Ovary (tissue), 9 donors: ENCODE results near the gene TMEM18. TPM values are rescaled to one million over a fixed set of nuclear protein-coding genes. Genes with fewer than 3 reads are reported as not detected.

ENCODE experiments used
- DNase-seq, 5 donors: peaks; one replicate each; pipeline ENCODE4 v3.0.0-alpha.2; 2019 to 2020
- H3K27ac ChIP-seq, 2 donors: fragments of 200-600 bp; one replicate each; pipeline versions ENCODE4 v1.5.1 to v1.8.0; 2019 to 2022
- H3K27me3 ChIP-seq: fragments of 200-600 bp; one replicate; pipeline ENCODE4 v1.8.0; 2022
- H3K36me3 ChIP-seq: fragments of 200-600 bp; sonication (generic); one replicate; pipeline ENCODE4 v1.5.1; 2019
- H3K4me1 ChIP-seq: one replicate; pipeline ENCODE4 v1.8.1; 2013; ENCODE audit warnings: mild to moderate bottlenecking, moderate library complexity; ENCODE audit not compliant: insufficient read depth
- H3K4me3 ChIP-seq: fragments of 200-600 bp; sonication (generic); one replicate; pipeline ENCODE4 v1.5.1; 2017
- H3K9me3 ChIP-seq, 2 donors: fragments of 200-600 bp in 1 of 2; sonication (generic) in 1 of 2; one replicate each; pipeline versions ENCODE4 v1.5.1 to v1.8.1; 2013 to 2019; ENCODE audit warnings: mild to moderate bottlenecking in 1 of 2, moderate library complexity in 1 of 2
- CTCF ChIP-seq, 3 donors: fragments of 450-650 bp in 2 of 3; fragments of 200-600 bp in 1 of 3; IDR thresholded peaks; one replicate each; pipeline versions ENCODE4 v1.5.1 to v1.8.0; 2016 to 2022; ENCODE audit warnings: antibody characterized with exemption in 3 of 3, mild to moderate bottlenecking in 1 of 3
- EP300 ChIP-seq: sonication (generic); formaldehyde crosslinking; IDR thresholded peaks from one replicate; pipeline ENCODE4 v1.6.1; 2017; ENCODE audit warnings: antibody characterized with exemption
- POLR2A ChIP-seq: fragments of 450-650 bp; IDR thresholded peaks from one replicate; pipeline ENCODE4 v1.6.1; 2017; ENCODE audit warnings: antibody characterized with exemption, mild to moderate bottlenecking, moderate library complexity
- WGBS, 3 donors: extraction: QIAGEN DNeasy Blood & Tissue Kit in 1 of 3; methylation state at CpG; one replicate each; pipeline versions ENCODE4 v1.1.5 to v1.1.7; 2013 to 2017; 5-methylcytosine and 5-hydroxymethylcytosine counted together
- intact Hi-C, 4 donors: fragments of 100-400 bp; cut with DNase I; formaldehyde crosslinking; loops; one replicate each; pipeline versions ENCODE4 v1.11.0 to v1.15.1; 2022 to 2023
- polyA plus RNA-seq, 2 donors: library from polyadenylated mRNA; stranded (reverse); fragments of 200-250 nt in 1 of 2; fragments of 350-450 nt in 1 of 2; fragmentation: Illumina TruSeq in 1 of 2; extraction: RNeasy Lipid Tissue Mini Kit (QIAGEN cat#74804) in 1 of 2; gene quantifications; one replicate each; pipeline ENCODE4 v1.2.3, GENCODE V29; 2013 to 2014
- total RNA-seq, 7 donors: library from RNA; depleted of rRNA in 2 of 7; stranded (reverse); fragments of >200 nt in 2 of 7; fragmentation: NEBNext Ultra II Directional in 3 of 7; extraction: Animal tissue kit (Norgen Biotek cat#: 25700) in 3 of 7; gene quantifications; one replicate each; pipeline versions ENCODE4 v1.1.0 to v1.2.4, GENCODE V29; 2016 to 2023
- donor health status: DM: no; HTN: no; CAD: no; lungs with moderate emphysema.
- donor health status: DM: no; HTN: no; CAD: no.
- donor health status: Bipolar disorder and iron deficiency.
- donor health status: DM: yes; HTN: yes; CAD: no.
- donor health status: DM: no; HTN: no; CAD: no.
- donor health status: DM: yes; HTN: yes; CAD: no.

The TMEM18 gene
- total and polyA plus RNA-seq, 9 donors, result 27.5 to 48.5 (median 40.4) TPM

- 42 to 68% (median 42%) methylated on average over 2 of the region's 2 CpGs for WGBS, 3 donors
- Histone ChIP-seq H3K9me3 (no peaks in the 10 kb centered on the region), H3K27ac (no peak overlapping the region), H3K27me3 (no peaks in the 10 kb centered on the region), H3K4me1 (no peaks in the 10 kb centered on the region), H3K36me3 (no peaks in the 10 kb centered on the region), H3K4me3 (no peak overlapping the region)
- TF ChIP-seq POLR2A (no peak), CTCF (IDR thresholded peaks at IDR 0.05) (no peak), EP300 (no peak)
- DNase-seq, result no peak
- intact Hi-C loops, result loop anchor here in 1 of 4 donors (10.0 kb wide), 1 partner anchor 385 kb away; no protein-coding TSS in a partner anchor
Observed at GRCh38 chr2:629961-630360, 47.2 kb downstream of the TMEM18 start.

GRCh38 chr2:628651-629050 lies 48.6 kb downstream of the TMEM18 start:
- 78 to 83% (median 81%) methylated on average over 17 of the region's 17 CpGs for WGBS, 3 donors
- Histone ChIP-seq H3K36me3 (no peaks in the 10 kb centered on the region), H3K9me3 (no peaks in the 10 kb centered on the region), H3K4me1 (no peaks in the 10 kb centered on the region), H3K4me3 (no peak overlapping the region), H3K27ac (no peak overlapping the region), H3K27me3 (no peaks in the 10 kb centered on the region)
- intact Hi-C loops, result no loop called here
- no peak for TF ChIP-seq EP300
- no peak for TF ChIP-seq CTCF (IDR thresholded peaks at IDR 0.05)
- TF ChIP-seq POLR2A, result no peak
- DNase-seq, result no peak

GRCh38 chr2:627926-628560 lies 49.2 kb downstream of the TMEM18 start:
- WGBS, 3 donors, result 87 to 94% (median 89%) methylated on average over 13 of the region's 13 CpGs
- DNase-seq, result no peak
- no peak overlapping the region for H3K27ac ChIP-seq
- intact Hi-C loops, result no loop called here
- no peaks in the 10 kb centered on the region for H3K36me3 ChIP-seq
- no peak overlapping the region for H3K4me3 ChIP-seq
- TF ChIP-seq CTCF (IDR thresholded peaks at IDR 0.05) (no peak), POLR2A (no peak), EP300 (no peak)
- no peaks in the 10 kb centered on the region for H3K9me3 ChIP-seq
- no peaks in the 10 kb centered on the region for H3K4me1 ChIP-seq
- H3K27me3 ChIP-seq, result no peaks in the 10 kb centered on the region

- no peak overlapping the region for H3K4me3 ChIP-seq
- no peaks in the 10 kb centered on the region for H3K9me3 ChIP-seq
- no peaks in the 10 kb centered on the region for H3K36me3 ChIP-seq
- TF ChIP-seq POLR2A, result no peak
- no peaks in the 10 kb centered on the region for H3K4me1 ChIP-seq
- no peak overlapping the region for H3K27ac ChIP-seq
- H3K27me3 ChIP-seq, result no peaks in the 10 kb centered on the region
- WGBS, 3 donors, result 92 to 96% (median 92%) methylated on average over 9 of the region's 9 CpGs
- no peak for DNase-seq
- intact Hi-C loops, result no loop called here
Observed at GRCh38 chr2:627340-627709, 49.9 kb downstream of the TMEM18 start.

GRCh38 chr2:626491-627339 lies 50.5 kb downstream of the TMEM18 start:
- H3K27ac ChIP-seq, result no peak overlapping the region
- WGBS, 3 donors, result 86 to 92% (median 88%) methylated on average over 14 of the region's 14 CpGs
- H3K4me1 ChIP-seq, result no peaks in the 10 kb centered on the region
- no peaks in the 10 kb centered on the region for H3K9me3 ChIP-seq
- no peak for TF ChIP-seq CTCF (IDR thresholded peaks at IDR 0.05)
- no peak for TF ChIP-seq EP300
- no peak for TF ChIP-seq POLR2A
- no peaks in the 10 kb centered on the region for H3K36me3 ChIP-seq
- H3K4me3 ChIP-seq, result no peak overlapping the region
- no peaks in the 10 kb centered on the region for H3K27me3 ChIP-seq
- no peak for DNase-seq
- intact Hi-C loops, result no loop called here
